ENCODE measurements around the gene CNKSR3.

Gene CNKSR3

GRCh38 chr6:154412106-154412820 lies 98.2 kb downstream of the CNKSR3 start:
- no peak for DNase-seq (ENCODE audit: low read depth)

GRCh38 chr6:154411076-154411475 lies 99.4 kb downstream of the CNKSR3 start:
- no peak for DNase-seq (ENCODE audit: low read depth)

DNA sequence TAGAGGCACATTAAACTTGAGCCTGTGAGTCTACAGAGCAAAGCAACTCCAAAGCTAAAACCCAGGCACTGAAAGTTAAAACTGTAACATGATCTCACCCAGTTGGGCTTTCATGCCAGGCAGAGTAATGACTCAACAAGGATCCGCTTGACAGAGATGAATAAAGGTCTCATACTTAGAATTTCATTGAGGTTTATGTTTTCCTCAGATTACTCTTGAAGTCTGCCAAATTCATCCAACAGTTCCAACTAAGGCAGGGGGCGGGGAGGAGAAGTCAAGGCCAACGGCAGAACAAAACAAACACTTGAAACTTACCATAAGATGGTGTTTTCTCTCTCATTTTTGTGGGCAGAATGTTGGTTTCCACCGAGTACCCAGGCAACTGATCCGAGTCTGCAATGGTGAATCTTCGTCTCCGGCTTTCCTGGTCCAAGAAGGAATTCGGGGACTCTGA lies 99.8 kb downstream of the CNKSR3 start:
- DNase-seq (ENCODE audit: low read depth), result no peak

GRCh38 chr6:154408891-154409500 lies 101.5 kb downstream of the CNKSR3 start:
- DNase-seq (ENCODE audit: low read depth), result no peak

- DNase-seq (ENCODE audit: low read depth), result no peak
Measured at GRCh38 chr6:154407440-154407839, 103.0 kb downstream of the CNKSR3 start.

GRCh38 chr6:154406869-154407268 lies 103.6 kb downstream of the CNKSR3 start:
- no peak for DNase-seq (ENCODE audit: low read depth)

- no peak for DNase-seq (ENCODE audit: low read depth)
Measured at GRCh38 chr6:154406301-154406700, 104.2 kb downstream of the CNKSR3 start.

- no peak for DNase-seq (ENCODE audit: low read depth)
Measured at GRCh38 chr6:154404791-154405400, 105.6 kb downstream of the CNKSR3 start.

DNA sequence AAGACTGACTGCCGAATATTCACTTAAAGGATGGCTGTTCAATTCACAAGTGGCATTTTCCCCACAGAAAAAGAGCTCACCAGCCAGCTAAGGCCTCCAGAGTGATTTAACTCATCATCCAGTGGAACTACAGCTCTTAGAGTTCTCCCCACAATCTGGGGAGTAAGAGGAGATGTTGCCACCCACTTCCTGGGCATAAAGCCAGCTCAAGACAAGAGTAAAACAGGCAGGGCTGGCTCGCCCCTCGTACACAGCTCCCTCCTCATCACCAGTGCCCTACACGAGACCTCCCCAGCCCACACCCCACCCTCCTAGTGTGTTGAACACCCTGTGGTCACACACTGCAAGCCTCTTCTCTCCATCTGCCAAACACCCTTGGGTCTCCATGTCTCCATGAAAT lies 106.7 kb downstream of the CNKSR3 start:
- no peak for DNase-seq (ENCODE audit: low read depth)

GRCh38 chr6:154402081-154402780 lies 108.3 kb downstream of the CNKSR3 start:
- no peak for DNase-seq (ENCODE audit: low read depth)

- no peak for DNase-seq (ENCODE audit: low read depth)
Measured at GRCh38 chr6:154399097-154399496, 111.4 kb downstream of the CNKSR3 start.

- no peak for DNase-seq (ENCODE audit: low read depth)
Measured at GRCh38 chr6:154397491-154398195, 112.8 kb downstream of the CNKSR3 start.

DNA sequence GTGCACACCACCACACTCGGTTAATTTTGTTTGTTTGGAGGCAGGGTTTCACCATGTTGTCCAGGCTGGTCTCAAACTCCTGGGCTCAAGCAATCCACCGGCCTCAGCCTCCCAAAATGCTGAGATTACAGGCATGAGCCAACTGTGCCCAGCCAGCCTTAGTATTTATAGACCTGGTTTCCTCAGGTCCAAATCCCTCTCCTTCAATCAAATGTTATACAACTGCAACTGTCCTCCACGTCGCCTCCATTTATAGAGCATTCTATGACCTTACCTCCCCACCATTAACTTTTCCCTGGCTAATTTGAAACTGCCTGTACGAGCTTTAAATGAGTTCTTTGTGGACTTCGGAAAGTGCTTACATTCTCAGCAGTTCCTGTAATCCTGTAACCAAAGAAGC lies 114.6 kb downstream of the CNKSR3 start:
- DNase-seq (ENCODE audit: low read depth), result no peak

DNA sequence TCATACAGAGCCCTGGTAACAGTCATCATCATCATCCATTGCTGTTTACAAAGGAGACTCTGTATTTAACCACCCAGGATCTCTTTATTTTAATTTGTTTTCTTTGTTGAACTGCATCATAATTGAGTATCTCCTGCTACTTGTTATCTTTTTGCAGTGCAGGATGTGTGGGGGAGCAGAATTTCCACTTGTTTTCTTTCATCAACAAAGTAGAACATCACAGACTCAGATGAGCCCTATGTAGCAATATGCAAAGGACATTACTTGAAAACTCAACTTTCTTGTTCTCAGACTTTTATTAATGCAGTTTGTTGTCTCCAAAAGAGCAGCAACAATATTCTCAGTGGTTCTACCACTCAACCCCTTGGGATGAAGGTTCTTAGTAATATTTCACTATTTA lies 115.2 kb downstream of the CNKSR3 start:
- no peak for DNase-seq (ENCODE audit: low read depth)

DNA sequence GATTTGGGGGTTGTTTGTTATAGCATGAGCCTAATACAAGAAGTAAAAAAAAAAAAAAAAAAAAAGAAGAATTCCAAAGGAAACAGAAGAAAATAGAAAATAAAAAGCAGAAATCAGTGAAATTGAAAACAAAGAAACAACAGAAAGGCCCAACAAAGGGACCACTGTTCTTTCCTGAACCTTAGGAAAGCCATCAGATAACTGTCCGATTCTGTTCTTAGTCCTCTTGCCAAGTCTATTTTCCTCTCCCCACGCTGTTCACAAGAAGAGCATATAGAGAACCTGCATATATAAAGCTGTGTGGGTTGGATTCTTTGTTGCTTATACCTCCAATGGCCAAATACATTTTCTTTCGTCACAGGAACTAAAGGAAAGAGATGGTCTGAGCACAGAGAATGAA lies 115.9 kb downstream of the CNKSR3 start:
- no peak for DNase-seq (ENCODE audit: low read depth)

GRCh38 chr6:154390034-154390433 lies 120.5 kb downstream of the CNKSR3 start:
- no peak for DNase-seq (ENCODE audit: low read depth)

GRCh38 chr6:154388803-154389202 lies 121.7 kb downstream of the CNKSR3 start:
- no peak for DNase-seq (ENCODE audit: low read depth)

- DNase-seq (ENCODE audit: low read depth), result no peak
Measured at GRCh38 chr6:154386848-154387717, 123.4 kb downstream of the CNKSR3 start.

DNA sequence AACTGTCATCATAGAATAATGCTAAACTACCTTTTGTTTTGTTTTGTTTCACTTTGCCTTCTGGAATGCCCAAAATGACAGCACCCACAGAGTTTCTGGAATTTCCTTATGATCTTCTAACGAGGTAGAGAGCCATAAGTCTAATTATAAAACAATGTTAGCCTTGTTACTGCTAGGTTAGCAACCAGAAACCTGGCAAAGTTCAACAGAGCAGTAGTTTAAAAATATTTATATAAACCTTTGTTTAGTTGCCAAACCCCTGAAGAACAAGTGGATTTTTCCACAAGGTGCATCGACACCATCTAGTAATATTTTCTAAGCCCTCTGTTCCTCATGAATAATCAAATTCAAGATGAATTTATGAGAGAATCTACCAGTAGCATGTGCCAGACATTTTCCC lies 126.3 kb downstream of the CNKSR3 start:
- no peak for DNase-seq (ENCODE audit: low read depth)

- DNase-seq (ENCODE audit: low read depth), result no peak
Measured at GRCh38 chr6:154383273-154383672, 127.2 kb downstream of the CNKSR3 start.

- DNase-seq (ENCODE audit: low read depth), result no peak
Measured at GRCh38 chr6:154382740-154383139, 127.7 kb downstream of the CNKSR3 start.
